ENCODE results near the gene SCLY. TPM values are rescaled to one million over a fixed set of nuclear protein-coding genes. Genes with fewer than 3 reads are reported as not detected.

SCLY gene
- polyA plus RNA-seq, 3 donors = 9.5 to 10.6 (median 10.3) TPM

DNA sequence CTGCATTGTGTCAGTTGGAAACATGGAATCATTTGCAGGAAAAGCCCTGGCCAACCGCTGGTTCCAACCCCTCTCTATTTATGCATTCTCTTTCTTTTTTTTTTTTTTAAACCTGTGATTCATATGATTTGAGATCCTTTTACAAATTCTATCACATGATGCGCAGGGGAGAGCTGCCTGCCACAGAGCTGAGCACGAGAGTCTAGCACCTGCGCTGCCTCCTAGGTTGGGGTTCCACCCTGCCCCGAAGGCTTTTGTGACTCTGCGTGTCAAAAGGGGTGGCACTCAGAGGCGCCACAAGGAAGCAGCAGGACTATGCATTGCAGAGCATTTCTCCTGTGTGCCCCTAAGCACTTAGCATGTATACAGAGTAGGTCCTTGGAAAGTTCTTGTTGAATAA, 22.0 kb downstream of the SCLY start:
- Mint-ChIP-seq H3K9me3 (peaks cover 0 to 7% (median 3%) of the 10 kb centered on the region in 7 donors), H3K27me3 (ENCODE audit: low read depth in 3 of 3) (no peaks in the 10 kb centered on the region), H3K36me3 (peaks cover 52 to 68% of the 10 kb centered on the region in 2 donors), H3K4me1 (peaks cover 16% of the 10 kb centered on the region), H3K27ac (no peak overlapping the region), H3K4me3 (no peak overlapping the region)
- Histone ChIP-seq H4K20me1 (ENCODE audit: insufficient read depth, low read length) (no peaks in the 10 kb centered on the region), H3K27me3 (ENCODE audit: control insufficient read depth in 2 of 2, insufficient read depth in 2 of 2, low read length in 2 of 2) (no peaks in the 10 kb centered on the region), H3K27ac (ENCODE audit: low read depth in 1 of 2, low read length in 2 of 2) (no peak overlapping the region), H3K4me1 (ENCODE audit: control insufficient read depth in 1 of 2, insufficient read depth in 2 of 2, low read length in 2 of 2) (peaks cover 13% of the 10 kb centered on the region in 2 donors), H3K36me3 (replicated peaks in 1 of 2; ENCODE audit: control insufficient read depth in 1 of 2, insufficient read depth in 2 of 2, low read length in 2 of 2) (peaks cover 35 to 44% of the 10 kb centered on the region in 2 donors), H2AFZ (ENCODE audit: insufficient read depth, low read depth, low read length, poor library complexity, severe bottlenecking) (no peak overlapping the region), H3K4me3 (replicated peaks in 1 of 3; ENCODE audit: low read depth in 2 of 3, low read length in 3 of 3) (no peak overlapping the region), H3K4me2 (replicated peaks; ENCODE audit: extremely low read depth, low read length, poor library complexity, severe bottlenecking) (no peak overlapping the region), H3K9ac (ENCODE audit: insufficient read depth, low read length, poor library complexity, severe bottlenecking) (no peak overlapping the region), H3K79me2 (ENCODE audit: insufficient read depth, low read length) (no peaks in the 10 kb centered on the region), H3K9me3 (replicated peaks in 1 of 2; ENCODE audit: control insufficient read depth in 1 of 2, insufficient read depth in 1 of 2, low read length in 2 of 2) (no peaks in the 10 kb centered on the region)
- WGBS (ENCODE audit: insufficient coverage) = 100% methylated on average over 4 of the region's 7 CpGs
- no peak for TF ChIP-seq CTCF (IDR thresholded peaks at IDR 0.05)
- intact Hi-C loops (cut with micrococcal nuclease) = no loop called here
- no peak for DNase-seq

DNA sequence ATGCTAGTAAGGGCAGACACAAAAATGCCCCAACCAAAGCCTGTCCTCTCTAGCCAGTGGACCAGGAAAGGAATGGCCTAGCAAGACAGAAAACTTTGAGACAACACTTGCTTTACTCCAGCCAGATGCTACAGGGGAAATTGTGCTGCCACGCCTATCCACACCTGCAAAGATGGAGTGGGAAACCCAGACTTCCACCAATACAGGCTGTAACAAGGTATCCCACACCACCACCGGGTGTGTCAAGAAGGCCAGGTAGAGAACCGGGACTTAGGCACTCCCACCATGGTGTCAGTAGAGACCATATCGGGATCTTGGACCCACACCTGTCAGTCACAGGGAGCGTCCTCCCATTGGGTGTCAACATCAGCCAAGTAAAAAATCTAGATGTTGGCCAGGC, 23.1 kb downstream of the SCLY start:
- H3K36me3 Mint-ChIP-seq = peaks cover 51 to 62% of the 10 kb centered on the region in 2 donors

More for the DNA sequence above, 23.1 kb downstream of the SCLY start:
- Mint-ChIP-seq H3K4me3 (no peak overlapping the region), H3K9me3 (peaks cover 0 to 6% (median 3%) of the 10 kb centered on the region in 7 donors), H3K4me1 (peaks cover 17% of the 10 kb centered on the region), H3K27ac (no peak overlapping the region), H3K27me3 (ENCODE audit: low read depth in 3 of 3) (no peaks in the 10 kb centered on the region)
- peaks cover 16% of the 10 kb centered on the region in 2 donors for H3K4me1 ChIP-seq (ENCODE audit: control insufficient read depth in 1 of 2, insufficient read depth in 2 of 2, low read length in 2 of 2)
- no peak overlapping the region for H3K4me2 ChIP-seq (replicated peaks; ENCODE audit: extremely low read depth, low read length, poor library complexity, severe bottlenecking)
- DNase-seq = no peak
- TF ChIP-seq CTCF (IDR thresholded peaks at IDR 0.05) = no peak
- no peak overlapping the region for H3K4me3 ChIP-seq (replicated peaks in 1 of 3; ENCODE audit: low read depth in 2 of 3, low read length in 3 of 3)
- peaks cover 35 to 41% of the 10 kb centered on the region in 2 donors for H3K36me3 ChIP-seq (replicated peaks in 1 of 2; ENCODE audit: control insufficient read depth in 1 of 2, insufficient read depth in 2 of 2, low read length in 2 of 2)
- no peaks in the 10 kb centered on the region for H4K20me1 ChIP-seq (ENCODE audit: insufficient read depth, low read length)
- H2AFZ ChIP-seq (ENCODE audit: insufficient read depth, low read depth, low read length, poor library complexity, severe bottlenecking) = no peak overlapping the region
- WGBS (ENCODE audit: insufficient coverage) = 88% methylated on average over 5 of the region's 5 CpGs
- H3K9me3 ChIP-seq (replicated peaks in 1 of 2; ENCODE audit: control insufficient read depth in 1 of 2, insufficient read depth in 1 of 2, low read length in 2 of 2) = no peaks in the 10 kb centered on the region
- H3K27me3 ChIP-seq (ENCODE audit: control insufficient read depth in 2 of 2, insufficient read depth in 2 of 2, low read length in 2 of 2) = no peaks in the 10 kb centered on the region
- H3K9ac ChIP-seq (ENCODE audit: insufficient read depth, low read length, poor library complexity, severe bottlenecking) = no peak overlapping the region
- no peak overlapping the region for H3K27ac ChIP-seq (ENCODE audit: low read depth in 1 of 2, low read length in 2 of 2)
- intact Hi-C loops (cut with micrococcal nuclease) = no loop called here
- H3K79me2 ChIP-seq (ENCODE audit: insufficient read depth, low read length) = no peaks in the 10 kb centered on the region
